Measurements from ENCODE around the gene SLA2. TPM values are rescaled to one million over a fixed set of nuclear protein-coding genes. Genes with fewer than 3 reads are reported as not detected.

SLA2 gene
- total RNA-seq, 1 experiment from 2014 or later, result 0.51 TPM

GRCh38 chr20:36687850-36688249 lies 41.9 kb upstream of the SLA2 start:
- H3K79me2 ChIP-seq (ENCODE audit: low read length), result no peaks in the 10 kb centered on the region
- no peak overlapping the region for H3K4me2 ChIP-seq (ENCODE audit: low read length)
- intact Hi-C loops (cut with micrococcal nuclease), result no loop called here
- peaks cover 5% of the 10 kb centered on the region; the same call in 1 of the 2 replicates for H3K36me3 ChIP-seq (ENCODE audit: low read depth, low read length)
- H4K20me1 ChIP-seq (ENCODE audit: low read length), result no peaks in the 10 kb centered on the region
- no peaks in the 10 kb centered on the region for H3K4me1 ChIP-seq (ENCODE audit: insufficient read depth, low read length)
- H3K4me3 ChIP-seq (ENCODE audit: low read length), result no peak overlapping the region
- DNase-seq, result no peak
- ATAC-seq, result no peak
- H3K27ac ChIP-seq (ENCODE audit: low read length), result no peak overlapping the region
- H3F3A ChIP-seq (ENCODE audit: low read length, unreplicated experiment), result no peaks in the 10 kb centered on the region
- CTCF ChIA-PET, result no interaction called here
- no peaks in the 10 kb centered on the region for H3K9me2 ChIP-seq (replicated peaks; ENCODE audit: low read length)
- H3K27me3 ChIP-seq (ENCODE audit: low read length), result no peaks in the 10 kb centered on the region
- TF ChIP-seq EZH2 (IDR thresholded peaks at IDR 0.05; ENCODE audit: low read length, unreplicated experiment) (no peak), EZH2phosphoT487 (IDR thresholded peaks at IDR 0.05; ENCODE audit: borderline replicate concordance, low read length) (no peak)
- TF ChIP-seq, protein P1, sequence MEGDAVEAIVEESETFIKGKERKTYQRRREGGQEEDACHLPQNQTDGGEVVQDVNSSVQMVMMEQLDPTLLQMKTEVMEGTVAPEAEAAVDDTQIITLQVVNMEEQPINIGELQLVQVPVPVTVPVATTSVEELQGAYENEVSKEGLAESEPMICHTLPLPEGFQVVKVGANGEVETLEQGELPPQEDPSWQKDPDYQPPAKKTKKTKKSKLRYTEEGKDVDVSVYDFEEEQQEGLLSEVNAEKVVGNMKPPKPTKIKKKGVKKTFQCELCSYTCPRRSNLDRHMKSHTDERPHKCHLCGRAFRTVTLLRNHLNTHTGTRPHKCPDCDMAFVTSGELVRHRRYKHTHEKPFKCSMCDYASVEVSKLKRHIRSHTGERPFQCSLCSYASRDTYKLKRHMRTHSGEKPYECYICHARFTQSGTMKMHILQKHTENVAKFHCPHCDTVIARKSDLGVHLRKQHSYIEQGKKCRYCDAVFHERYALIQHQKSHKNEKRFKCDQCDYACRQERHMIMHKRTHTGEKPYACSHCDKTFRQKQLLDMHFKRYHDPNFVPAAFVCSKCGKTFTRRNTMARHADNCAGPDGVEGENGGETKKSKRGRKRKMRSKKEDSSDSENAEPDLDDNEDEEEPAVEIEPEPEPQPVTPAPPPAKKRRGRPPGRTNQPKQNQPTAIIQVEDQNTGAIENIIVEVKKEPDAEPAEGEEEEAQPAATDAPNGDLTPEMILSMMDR (conservative IDR thresholded peaks at IDR 0.05; ENCODE audit: low read depth, low read length), result no peak
- no peak overlapping the region for H2AFZ ChIP-seq (ENCODE audit: low read length)
- H3K9ac ChIP-seq (ENCODE audit: low read length), result no peak overlapping the region
- POLR2A ChIA-PET (ENCODE audit: unreplicated experiment), result no interaction called here
- H3K9me3 ChIP-seq (ENCODE audit: low read length), result no peaks in the 10 kb centered on the region
- no TSS peak for BruUV-seq (replicated peaks)

DNA sequence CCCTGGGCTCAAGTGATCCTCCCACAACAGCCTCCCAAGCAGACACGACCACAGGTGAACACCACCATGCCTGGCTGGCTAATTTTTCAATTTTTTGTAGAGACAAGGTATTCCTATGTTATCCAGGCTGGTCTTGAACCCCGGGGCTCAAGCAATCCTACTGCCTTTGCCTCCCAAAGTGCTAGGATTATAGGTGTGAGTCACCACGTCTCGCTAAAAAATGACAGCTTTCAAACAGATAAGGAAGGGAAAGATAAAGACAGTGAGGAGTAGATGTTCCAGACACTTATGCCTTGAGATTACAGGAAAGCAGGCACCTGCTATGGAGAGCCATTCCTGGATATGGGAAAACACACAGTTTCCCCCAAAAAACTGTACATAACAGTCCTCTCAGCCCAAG lies 40.9 kb upstream of the SLA2 start:
- H3K9me2 ChIP-seq (replicated peaks; ENCODE audit: low read length), result no peaks in the 10 kb centered on the region
- no peak overlapping the region for H3K4me3 ChIP-seq (ENCODE audit: low read length)
- H3F3A ChIP-seq (ENCODE audit: low read length, unreplicated experiment), result no peaks in the 10 kb centered on the region
- TF ChIP-seq, protein P1 (conservative IDR thresholded peaks at IDR 0.05; ENCODE audit: low read depth, low read length), result no peak
- CTCF ChIA-PET, result no interaction called here
- no peak overlapping the region for H3K27ac ChIP-seq (ENCODE audit: low read length)
- BruUV-seq (replicated peaks), result no TSS peak
- DNase-seq, result no peak
- H3K4me1 ChIP-seq (ENCODE audit: insufficient read depth, low read length), result no peaks in the 10 kb centered on the region
- H2AFZ ChIP-seq (ENCODE audit: low read length), result no peak overlapping the region
- no peak overlapping the region for H3K9ac ChIP-seq (ENCODE audit: low read length)
- ATAC-seq, result no peak
- H3K36me3 ChIP-seq (ENCODE audit: low read depth, low read length), result peaks cover 5% of the 10 kb centered on the region; the same call in 1 of the 2 replicates
- POLR2A ChIA-PET (ENCODE audit: unreplicated experiment), result no interaction called here
- H3K9me3 ChIP-seq (ENCODE audit: low read length), result no peaks in the 10 kb centered on the region
- H3K4me2 ChIP-seq (ENCODE audit: low read length), result no peak overlapping the region
- no peaks in the 10 kb centered on the region for H3K27me3 ChIP-seq (ENCODE audit: low read length)
- intact Hi-C loops (cut with micrococcal nuclease), result no loop called here
- no peaks in the 10 kb centered on the region for H3K79me2 ChIP-seq (ENCODE audit: low read length)
- H4K20me1 ChIP-seq (ENCODE audit: low read length), result no peaks in the 10 kb centered on the region

- Histone ChIP-seq H4K20me1 (ENCODE audit: low read length) (no peaks in the 10 kb centered on the region), H3F3A (ENCODE audit: low read length, unreplicated experiment) (no peaks in the 10 kb centered on the region), H3K4me1 (ENCODE audit: insufficient read depth, low read length) (no peaks in the 10 kb centered on the region), H3K9me2 (replicated peaks; ENCODE audit: low read length) (no peaks in the 10 kb centered on the region), H3K4me2 (ENCODE audit: low read length) (no peak overlapping the region), H3K9me3 (ENCODE audit: low read length) (no peaks in the 10 kb centered on the region), H3K27ac (ENCODE audit: low read length) (no peak overlapping the region), H3K36me3 (ENCODE audit: low read depth, low read length) (peaks cover 5% of the 10 kb centered on the region; the same call in 1 of the 2 replicates), H3K4me3 (ENCODE audit: low read length) (no peak overlapping the region), H2AFZ (ENCODE audit: low read length) (no peak overlapping the region), H3K27me3 (ENCODE audit: low read length) (no peaks in the 10 kb centered on the region), H3K9ac (ENCODE audit: low read length) (no peak overlapping the region), H3K79me2 (ENCODE audit: low read length) (no peaks in the 10 kb centered on the region)
- intact Hi-C loops (cut with micrococcal nuclease), result no loop called here
- ChIA-PET CTCF (no interaction called here), POLR2A (ENCODE audit: unreplicated experiment) (no interaction called here)
- no TSS peak for BruUV-seq (replicated peaks)
- DNase-seq, result no peak
- no peak for ATAC-seq
- no peak for TF ChIP-seq EZH2phosphoT487 (IDR thresholded peaks at IDR 0.05; ENCODE audit: borderline replicate concordance, low read length)
- TF ChIP-seq, protein P1 (conservative IDR thresholded peaks at IDR 0.05; ENCODE audit: low read depth, low read length), result no peak
- TF ChIP-seq EZH2 (IDR thresholded peaks at IDR 0.05; ENCODE audit: low read length, unreplicated experiment), result no peak
These were observed 40.5 kb upstream of the SLA2 start for GRCh38 chr20:36686504-36686903.
